Spleen (tissue), 11 donors: ENCODE results near the gene FAM107B. TPM values are rescaled to one million over a fixed set of nuclear protein-coding genes. Genes with fewer than 3 reads are reported as not detected.

Experiments
- DNase-seq: peaks from one replicate; pipeline ENCODE4 v3.0.0-alpha.2; 2020
- H3K27ac ChIP-seq, 8 donors: fragments of 200-600 bp; sonication (generic) in 7 of 8; 1 replicate in 4 of 8; 2 replicates in 4 of 8; pipeline versions ENCODE4 v1.5.0 to v1.8.0; 2016 to 2021; ENCODE audit warnings: inconsistent platforms in 4 of 8, mild to moderate bottlenecking in 4 of 8, moderate library complexity in 1 of 8
- H3K27me3 ChIP-seq, 7 donors: fragments of 200-600 bp; sonication (generic) in 6 of 7; replicated peaks in 1 of 7; 1 replicate in 4 of 7; 2 replicates in 3 of 7; pipeline versions ENCODE4 v1.5.0 to v1.8.0; 2016 to 2021; ENCODE audit warnings: inconsistent platforms in 3 of 7, mild to moderate bottlenecking in 1 of 7
- H3K36me3 ChIP-seq, 6 donors: fragments of 200-600 bp; sonication (generic) in 5 of 6; 1 replicate in 4 of 6; 2 replicates in 2 of 6; pipeline versions ENCODE4 v1.5.0 to v1.8.0; 2016 to 2021; ENCODE audit warnings: inconsistent platforms in 2 of 6
- H3K4me1 ChIP-seq, 6 donors: fragments of 200-600 bp; sonication (generic) in 5 of 6; 1 replicate in 3 of 6; 2 replicates in 3 of 6; pipeline versions ENCODE4 v1.5.0 to v1.8.0; 2016 to 2021; ENCODE audit warnings: inconsistent platforms in 3 of 6
- H3K4me3 ChIP-seq, 8 donors: fragments of 200-600 bp; sonication (generic) in 7 of 8; 1 replicate in 4 of 8; 2 replicates in 4 of 8; pipeline versions ENCODE4 v1.5.0 to v1.8.0; 2016 to 2021; ENCODE audit warnings: inconsistent platforms in 4 of 8, mild to moderate bottlenecking in 4 of 8, moderate library complexity in 2 of 8
- H3K9me3 ChIP-seq, 8 donors: fragments of 200-600 bp; sonication (generic) in 7 of 8; 1 replicate in 4 of 8; 2 replicates in 4 of 8; pipeline versions ENCODE4 v1.5.0 to v1.8.0; 2016 to 2021; ENCODE audit warnings: inconsistent platforms in 4 of 8
- CTCF ChIP-seq, 11 experiments: fragments of 200-600 bp in 7 of 11; fragments of 450-650 bp in 4 of 11; sonication (generic) in 4 of 11; IDR thresholded peaks in 8 of 11; conservative IDR thresholded peaks in 3 of 11; 1 replicate in 7 of 11; 2 replicates in 4 of 11; pipeline versions ENCODE4 v1.4.0 to v1.8.0; 2016 to 2021; ENCODE audit warnings: antibody characterized with exemption in 11 of 11, inconsistent platforms in 4 of 11, mild to moderate bottlenecking in 1 of 11
- POLR2A ChIP-seq, 3 donors: fragments of 450-650 bp; IDR thresholded peaks; one replicate each; pipeline ENCODE4 v1.5.1; 2017; ENCODE audit warnings: antibody characterized with exemption in 3 of 3, mild to moderate bottlenecking in 1 of 3
- POLR2AphosphoS5 ChIP-seq, 3 donors: sonication (generic); formaldehyde crosslinking; IDR thresholded peaks; one replicate each; pipeline ENCODE4 v1.5.1; 2017; ENCODE audit warnings: antibody characterized with exemption in 3 of 3
- WGBS, 5 donors: extraction: QIAGEN DNeasy Blood & Tissue Kit in 3 of 5; methylation state at CpG; one replicate each; pipeline versions ENCODE4 v1.1.5 to v1.1.7; 2013 to 2018; 5-methylcytosine and 5-hydroxymethylcytosine counted together
- intact Hi-C: fragments of 100-400 bp; cut with DNase I; formaldehyde crosslinking; loops from one replicate; pipeline ENCODE4 v1.15.0; 2023; ENCODE audit warnings: low total_unique reads
- polyA plus RNA-seq, 3 donors: library from polyadenylated mRNA; stranded (reverse); fragments of 200-250 nt; gene quantifications; one replicate each; pipeline ENCODE4 v1.2.1, GENCODE V29; 2013
- total RNA-seq, 7 donors: library from RNA; depleted of rRNA in 3 of 7; stranded (reverse); fragments of >200 nt in 3 of 7; fragmentation: NEBNext Ultra II Directional in 4 of 7; extraction: Animal tissue kit (Norgen Biotek cat#: 25700) in 4 of 7; gene quantifications; one replicate each; pipeline versions ENCODE4 v1.1.0 to v1.2.1, GENCODE V29; 2016 to 2021
- donor health status: healthy with polysubstance abuse.
- donor health status: DM: no; HTN: no; CAD: no; lungs with moderate emphysema.
- donor health status: DM: no; HTN: no; CAD: no.
- donor health status: Bipolar disorder and iron deficiency.
- donor health status: healthy.
- donor health status: DM: no; HTN: no; CAD: no.
- donor health status: DM: yes; HTN: yes; CAD: no.

Gene FAM107B
- total and polyA plus RNA-seq, 10 donors: 40.1 to 115 (median 75.5) TPM

GRCh38 chr10:14653271-14654161 is 121.2 kb downstream of the FAM107B start:
- H3K27ac ChIP-seq: peak overlapping the region in 5 of 8 donors; percentile 1 to 44 (median 15)
- TF ChIP-seq POLR2AphosphoS5 (IDR thresholded peaks at IDR 0.05) (no peak), CTCF (IDR thresholded peaks at IDR 0.05 in 8 of 11, conservative IDR thresholded peaks at IDR 0.05 in 3 of 11) (no peak), POLR2A (IDR thresholded peaks at IDR 0.05) (no peak)
- H3K36me3 ChIP-seq: no peaks in the 10 kb centered on the region
- DNase-seq: no peak
- WGBS, 5 donors: 33 to 60% (median 43%) methylated on average over 8 of the region's 8 CpGs
- H3K9me3 ChIP-seq: no peaks in the 10 kb centered on the region
- H3K27me3 ChIP-seq: no peaks in the 10 kb centered on the region
- H3K4me3 ChIP-seq: no peak overlapping the region
- intact Hi-C loops: no loop called here
- peaks cover 22 to 75% (median 55%) of the 10 kb centered on the region in 6 donors for H3K4me1 ChIP-seq

GRCh38 chr10:14652816-14653215 is 121.9 kb downstream of the FAM107B start:
- intact Hi-C loops: no loop called here
- no peaks in the 10 kb centered on the region for H3K36me3 ChIP-seq
- DNase-seq: no peak
- peaks cover 27 to 75% (median 55%) of the 10 kb centered on the region in 6 donors for H3K4me1 ChIP-seq
- no peaks in the 10 kb centered on the region for H3K27me3 ChIP-seq
- 89 to 97% (median 91%) methylated on average over 5 of the region's 5 CpGs for WGBS, 5 donors
- no peak overlapping the region for H3K4me3 ChIP-seq
- H3K9me3 ChIP-seq: no peaks in the 10 kb centered on the region
- TF ChIP-seq POLR2A (IDR thresholded peaks at IDR 0.05) (no peak), POLR2AphosphoS5 (IDR thresholded peaks at IDR 0.05) (no peak), CTCF (IDR thresholded peaks at IDR 0.05 in 8 of 11, conservative IDR thresholded peaks at IDR 0.05 in 3 of 11) (no peak)
- peak overlapping the region in 3 of 8 donors; percentile 15 to 44 (median 31) for H3K27ac ChIP-seq

GRCh38 chr10:14652067-14652466 is 122.6 kb downstream of the FAM107B start:
- intact Hi-C loops: no loop called here
- H3K36me3 ChIP-seq: no peaks in the 10 kb centered on the region

More at GRCh38 chr10:14652067-14652466, 122.6 kb downstream of the FAM107B start:
- TF ChIP-seq POLR2A (IDR thresholded peaks at IDR 0.05) (no peak), POLR2AphosphoS5 (IDR thresholded peaks at IDR 0.05) (no peak), CTCF (IDR thresholded peaks at IDR 0.05 in 8 of 11, conservative IDR thresholded peaks at IDR 0.05 in 3 of 11) (no peak)
- Histone ChIP-seq H3K9me3 (no peaks in the 10 kb centered on the region), H3K27me3 (no peaks in the 10 kb centered on the region), H3K27ac (no peak overlapping the region), H3K4me1 (peaks cover 28 to 75% (median 53%) of the 10 kb centered on the region in 6 donors), H3K4me3 (no peak overlapping the region)
- WGBS, 5 donors: 95 to 100% (median 97%) methylated on average over 3 of the region's 3 CpGs
- no peak for DNase-seq
